HG02588 (cell line): ENCODE results near the gene USF2.

Source experiments
- ATAC-seq: cut with Tn5 transposase; IDR thresholded peaks from one replicate; pipeline ENCODE4 v1.9.1; 2021; ENCODE audit warnings: mild to moderate bottlenecking, moderate library complexity; ENCODE audit not compliant: unreplicated experiment

The USF2 gene

GRCh38 chr19:35296644-35297514 lies 28.1 kb downstream of the USF2 start:
- ATAC-seq, result no peak

GRCh38 chr19:35297515-35297848 lies 28.7 kb downstream of the USF2 start:
- ATAC-seq, result no peak

- no peak for ATAC-seq
These were observed 29.2 kb downstream of the USF2 start for GRCh38 chr19:35297922-35298321.

- no peak for ATAC-seq
These were observed 29.8 kb downstream of the USF2 start for GRCh38 chr19:35298561-35298972.

- ATAC-seq, result no peak
These were observed 31.0 kb downstream of the USF2 start for GRCh38 chr19:35299523-35300338.

- ATAC-seq, result no peak
These were observed 31.5 kb downstream of the USF2 start for GRCh38 chr19:35300339-35300649.

GRCh38 chr19:35301961-35302360 lies 33.2 kb downstream of the USF2 start:
- ATAC-seq, result no peak

- ATAC-seq, result no peak
These were observed 33.7 kb downstream of the USF2 start for GRCh38 chr19:35302446-35302845.

- ATAC-seq, result no peak
These were observed 34.7 kb downstream of the USF2 start for GRCh38 chr19:35303357-35303915.

- no peak for ATAC-seq
These were observed 35.3 kb downstream of the USF2 start for GRCh38 chr19:35304036-35304435.

GRCh38 chr19:35305181-35305580 lies 36.4 kb downstream of the USF2 start:
- ATAC-seq, result no peak

GRCh38 chr19:35306473-35307246 lies 37.9 kb downstream of the USF2 start:
- ATAC-seq, result no peak

GRCh38 chr19:35307931-35308330 lies 39.2 kb downstream of the USF2 start:
- ATAC-seq, result no peak

- ATAC-seq, result no peak
These were observed 40.1 kb downstream of the USF2 start for GRCh38 chr19:35308910-35309309.

- ATAC-seq, result no peak
These were observed 40.9 kb downstream of the USF2 start for GRCh38 chr19:35309481-35310279.

- ATAC-seq, result no peak
These were observed 41.6 kb downstream of the USF2 start for GRCh38 chr19:35310331-35310730.

- ATAC-seq, result no peak
These were observed 42.2 kb downstream of the USF2 start for GRCh38 chr19:35310811-35311465.

- ATAC-seq, result no peak
These were observed 43.3 kb downstream of the USF2 start for GRCh38 chr19:35311901-35312665.

- no peak for ATAC-seq
These were observed 44.8 kb downstream of the USF2 start for GRCh38 chr19:35313587-35313986.
